Activated T-cell treated with anti-CD3 and anti-CD28 coated beads, Interleukin-2, amount 50 U/mL, for 4 hours (primary cell): ENCODE measurements around the gene MANSC1. TPM values are rescaled to one million over a fixed set of nuclear protein-coding genes. Genes with fewer than 3 reads are reported as not detected.
A peak's percentile ranks its signal among the peaks of the same experiment; 100 is the strongest.
"Not testable (repeated sequence)": the region's sequence is repeated elsewhere in the genome, so short reads cannot be mapped to it uniquely, and the experiment has no call there.

ENCODE experiments used
- ATAC-seq, 2 donors: fragments of 200-7000 bp; cut with Tn5 transposase; one replicate each; pipeline ENCODE4 v1.10.0; 2021
- DNase-seq: peaks from one replicate; pipeline ENCODE4 v3.0.0-alpha.2; 2020
- H3K27me3 Mint-ChIP-seq: one replicate; pipeline ENCODE4 v1.8.0; 2021; ENCODE audit warnings: low read depth, mixed read lengths
- H3K36me3 Mint-ChIP-seq: one replicate; pipeline ENCODE4 v1.8.0; 2022; ENCODE audit warnings: mixed read lengths; ENCODE audit not compliant: insufficient read depth
- H3K4me1 Mint-ChIP-seq: one replicate; pipeline ENCODE4 v1.8.0; 2021; ENCODE audit warnings: low read depth, mixed read lengths
- H3K4me3 Mint-ChIP-seq: one replicate; pipeline ENCODE4 v1.8.0; 2021; ENCODE audit warnings: mild to moderate bottlenecking, moderate library complexity, mixed read lengths
- H3K9me3 Mint-ChIP-seq: one replicate; pipeline ENCODE4 v1.8.0; 2021; ENCODE audit warnings: mixed read lengths
- total RNA-seq, 3 donors: library from RNA; stranded (reverse); gene quantifications; one replicate each; pipeline ENCODE4 v1.2.1, GENCODE V29; 2021

Gene MANSC1
- total RNA-seq, 3 donors from 2014 or later = 0.79 to 2.5 (median 1.7) TPM

DNA sequence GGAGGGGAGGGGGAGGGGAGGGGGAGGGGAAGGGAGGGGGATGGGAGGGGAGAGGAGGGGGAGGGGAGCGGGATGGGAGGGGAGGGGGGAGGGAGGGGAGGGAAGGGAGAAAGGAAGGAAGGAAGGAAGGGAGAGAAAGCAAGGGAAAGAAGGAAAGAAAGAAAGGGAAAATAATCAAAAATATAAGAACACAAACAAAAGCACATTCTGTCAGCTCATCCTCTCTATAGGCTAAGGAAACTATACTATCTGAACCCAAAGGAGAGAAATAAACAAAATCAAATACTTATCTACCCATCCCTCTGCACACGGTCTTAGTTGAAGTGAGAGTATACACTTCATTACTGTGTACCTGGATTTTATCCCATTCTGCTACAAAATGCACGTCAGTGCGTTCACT is 26.9 kb downstream of the MANSC1 start:
- no peaks in the 10 kb centered on the region for H3K36me3 Mint-ChIP-seq
- H3K4me3 Mint-ChIP-seq = no peak overlapping the region
- no peaks in the 10 kb centered on the region for H3K9me3 Mint-ChIP-seq
- H3K27me3 Mint-ChIP-seq = peaks cover 7% of the 10 kb centered on the region
- H3K4me1 Mint-ChIP-seq = peaks cover 7% of the 10 kb centered on the region
- ATAC-seq (no peak), DNase-seq (no peak)

DNA sequence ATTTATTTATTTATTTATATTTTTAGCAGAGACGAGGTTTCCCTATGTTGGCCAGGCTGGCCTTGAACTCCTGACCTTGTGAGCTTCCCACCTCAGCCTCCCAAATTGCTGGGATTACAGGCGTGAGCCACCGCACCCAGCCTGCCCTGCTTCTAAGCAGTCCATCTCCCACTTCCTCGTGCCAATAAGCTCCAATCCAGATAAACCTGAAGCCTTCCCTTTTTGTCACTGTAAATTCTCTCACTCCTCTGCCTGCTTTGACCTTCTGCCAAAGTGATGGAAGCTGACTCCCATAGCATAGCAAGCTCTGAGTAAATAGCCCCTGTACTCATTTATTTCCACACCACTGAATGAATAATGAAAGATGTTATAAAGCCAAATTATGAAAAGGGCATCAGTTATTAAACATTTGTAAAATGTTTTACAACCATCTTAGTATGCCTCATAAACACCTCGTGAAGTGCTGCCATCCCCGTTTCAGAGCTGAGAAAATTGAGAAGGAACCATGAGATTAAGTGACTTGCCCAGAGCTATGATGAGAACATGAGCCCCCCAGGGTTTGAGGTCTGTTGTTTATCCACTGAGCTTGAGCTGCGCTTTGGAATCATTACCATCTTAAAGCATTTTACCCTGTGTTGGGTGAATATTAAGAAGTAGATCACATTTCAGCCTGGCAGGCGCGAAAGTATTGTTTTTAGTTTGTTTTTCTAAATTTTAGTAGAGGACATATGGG is 30.4 kb downstream of the MANSC1 start:
- H3K27me3 Mint-ChIP-seq = peaks cover 7% of the 10 kb centered on the region
- no peaks in the 10 kb centered on the region for H3K36me3 Mint-ChIP-seq
- ATAC-seq (no peak), DNase-seq (no peak)
- peaks cover 1% of the 10 kb centered on the region for H3K4me1 Mint-ChIP-seq
- H3K4me3 Mint-ChIP-seq = no peak overlapping the region
- H3K9me3 Mint-ChIP-seq = no peaks in the 10 kb centered on the region

DNA sequence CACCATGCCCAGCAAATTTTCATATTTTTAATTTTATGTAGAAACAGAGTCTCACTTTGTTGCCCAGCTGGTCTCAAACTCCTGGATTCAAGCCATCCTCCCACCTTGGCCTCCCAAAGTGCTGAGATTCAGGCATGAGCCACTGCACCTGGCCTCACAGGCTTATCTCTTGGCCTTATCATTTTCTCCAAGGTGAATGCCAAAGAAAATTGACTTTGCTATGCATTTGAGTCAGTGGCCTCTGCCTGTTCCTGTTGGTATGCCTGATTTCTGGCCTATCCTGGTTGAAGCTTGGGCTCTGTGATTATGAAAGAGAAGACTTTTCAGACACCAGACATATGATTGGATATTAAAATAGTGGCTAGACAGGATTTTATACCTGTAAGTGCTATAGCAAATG is 34.2 kb downstream of the MANSC1 start:
- no peak overlapping the region for H3K4me3 Mint-ChIP-seq
- peaks cover 4% of the 10 kb centered on the region for H3K27me3 Mint-ChIP-seq
- ATAC-seq = no peak
- H3K4me1 Mint-ChIP-seq = peaks cover 2% of the 10 kb centered on the region
- no peaks in the 10 kb centered on the region for H3K9me3 Mint-ChIP-seq
- DNase-seq = no peak
- no peaks in the 10 kb centered on the region for H3K36me3 Mint-ChIP-seq

DNA sequence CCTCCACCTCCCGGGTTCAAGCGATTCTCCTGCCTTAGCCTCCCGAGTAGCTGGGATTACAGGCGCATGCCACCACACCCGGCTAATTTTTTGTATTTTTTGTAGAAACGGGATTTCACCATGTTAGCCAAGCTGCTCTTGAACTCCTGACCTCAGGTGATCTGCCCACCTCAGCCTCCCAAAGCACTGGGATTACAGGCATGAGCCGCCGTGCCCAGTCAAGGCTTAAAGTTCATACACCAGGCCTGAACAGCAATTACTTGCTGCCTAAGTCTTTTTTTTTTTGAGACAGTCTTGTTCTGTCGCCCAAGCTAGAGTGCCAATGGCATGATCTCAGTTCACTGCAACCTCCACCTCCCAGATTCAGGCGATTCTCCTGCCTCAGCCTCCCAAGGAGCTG is 39.3 kb downstream of the MANSC1 start:
- not testable (repeated sequence) for DNase-seq, H3K36me3 Mint-ChIP-seq, H3K4me3 Mint-ChIP-seq, H3K4me1 Mint-ChIP-seq, H3K27me3 Mint-ChIP-seq, ATAC-seq, H3K9me3 Mint-ChIP-seq

DNA sequence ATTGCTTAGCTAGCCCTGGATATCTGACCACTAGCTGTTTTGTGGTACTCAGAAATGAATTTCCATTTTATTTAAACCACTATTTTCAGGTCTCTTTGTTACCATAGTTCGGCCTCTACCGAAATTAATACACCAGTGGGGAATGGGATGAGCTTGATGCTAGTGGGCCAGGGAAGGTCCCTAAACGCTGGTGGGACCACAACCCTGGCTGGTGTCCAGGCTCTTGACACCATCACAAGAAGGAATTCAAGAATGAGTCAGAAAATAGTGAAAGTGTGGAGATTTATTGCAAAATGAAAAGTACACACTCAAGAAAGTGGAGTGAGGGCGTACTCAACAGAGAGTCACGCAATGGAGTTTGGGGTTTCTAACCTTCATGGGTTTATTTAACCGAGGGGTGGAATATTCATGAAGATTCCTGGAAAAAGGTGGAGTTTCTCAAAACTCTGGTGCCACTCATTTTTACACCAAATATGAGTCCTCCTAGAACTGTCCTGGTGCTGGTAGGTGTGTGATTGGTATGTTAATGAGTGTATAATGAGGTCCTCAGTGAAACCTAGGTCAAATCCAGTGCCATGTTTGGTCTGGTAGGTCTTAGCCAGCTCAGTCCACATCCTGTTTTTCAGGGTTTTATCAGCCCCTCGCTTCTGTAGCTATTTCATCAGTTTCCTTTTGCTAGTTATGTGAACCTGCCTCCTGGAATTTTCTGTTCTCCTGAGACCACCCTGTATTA is 44.3 kb downstream of the MANSC1 start:
- DNase-seq (no peak), ATAC-seq (peak in 1 of 2 donors; percentile 32)
- H3K27me3 Mint-ChIP-seq = peaks cover 10% of the 10 kb centered on the region

DNA sequence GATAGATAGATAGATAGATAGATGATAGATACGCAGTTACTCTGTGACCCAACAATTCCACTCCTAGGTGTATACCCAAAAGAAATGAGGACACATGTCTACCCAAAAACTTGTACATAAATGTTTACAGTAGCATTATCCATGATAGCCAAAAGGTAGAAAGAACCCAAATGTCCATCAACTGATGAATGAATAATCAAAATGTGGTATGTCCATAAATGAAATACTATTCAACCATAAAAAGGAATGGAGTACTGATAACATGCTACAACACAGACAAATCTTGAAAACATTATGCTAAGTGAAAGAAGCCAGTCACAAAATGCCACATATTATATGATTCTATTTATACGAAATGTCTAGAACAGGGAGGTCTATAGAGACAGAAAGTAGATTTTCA is 47.1 kb downstream of the MANSC1 start:
- ATAC-seq (no peak), DNase-seq (no peak)
- Mint-ChIP-seq H3K4me1 (no peaks in the 10 kb centered on the region), H3K4me3 (no peak overlapping the region), H3K36me3 (no peaks in the 10 kb centered on the region), H3K27me3 (peaks cover 10% of the 10 kb centered on the region), H3K9me3 (peaks cover 3% of the 10 kb centered on the region)

More for the DNA sequence above, 44.3 kb downstream of the MANSC1 start:
- H3K4me3 Mint-ChIP-seq = no peak overlapping the region
- no peaks in the 10 kb centered on the region for H3K4me1 Mint-ChIP-seq
- H3K36me3 Mint-ChIP-seq = no peaks in the 10 kb centered on the region
- H3K9me3 Mint-ChIP-seq = peaks cover 3% of the 10 kb centered on the region

DNA sequence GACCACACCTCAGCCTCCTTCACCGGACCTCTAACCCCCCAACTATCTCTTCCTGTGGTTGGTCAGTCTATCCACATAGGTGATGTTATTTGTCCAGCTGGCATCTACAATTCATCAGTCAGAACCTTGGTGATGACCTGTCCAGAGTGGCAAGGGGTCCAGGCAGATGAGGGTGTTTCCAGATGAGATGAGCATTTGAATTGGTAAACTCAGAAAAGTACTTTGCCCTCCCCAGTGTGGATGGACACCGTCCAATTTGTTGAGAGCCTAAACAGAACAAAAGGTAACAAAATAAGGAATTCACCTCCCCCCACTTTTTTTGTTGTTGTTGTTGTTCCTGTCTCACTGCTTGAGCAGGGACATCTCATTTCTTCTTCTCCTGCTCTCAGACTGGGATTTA is 48.9 kb downstream of the MANSC1 start:
- DNase-seq = no peak
- Mint-ChIP-seq H3K4me1 (no peaks in the 10 kb centered on the region), H3K4me3 (no peak overlapping the region), H3K36me3 (no peaks in the 10 kb centered on the region), H3K9me3 (peaks cover 3% of the 10 kb centered on the region), H3K27me3 (peaks cover 8% of the 10 kb centered on the region)
- ATAC-seq = no peak

DNA sequence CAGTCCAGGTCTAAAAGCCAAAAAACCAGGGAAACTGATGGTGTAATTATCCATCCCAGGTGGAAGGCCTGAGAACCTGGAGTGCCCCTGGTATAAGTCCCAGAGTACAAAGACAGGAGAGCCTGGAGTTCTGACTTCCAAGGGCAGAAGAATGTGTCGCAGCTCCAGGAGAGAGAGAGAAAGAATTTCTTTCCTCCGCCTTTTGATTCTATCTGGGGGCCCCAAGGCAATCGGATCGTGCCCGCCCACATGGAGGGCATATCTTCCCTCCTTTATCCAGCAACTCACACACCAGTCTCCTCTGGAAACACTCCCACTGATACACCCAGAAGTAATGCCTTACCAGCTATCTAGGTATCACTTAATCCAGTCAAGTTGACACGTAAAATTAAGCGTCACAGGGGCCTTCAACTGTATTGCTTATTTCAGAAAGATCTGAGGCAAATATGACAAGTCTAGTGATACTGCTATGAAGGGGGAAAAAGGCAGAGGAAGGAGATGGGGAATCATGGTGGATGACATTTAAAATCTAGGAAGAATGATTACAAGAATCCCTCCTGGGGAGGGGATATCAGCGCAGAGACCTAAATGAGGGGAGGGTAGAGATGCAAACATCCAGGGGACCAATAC is 52.7 kb downstream of the MANSC1 start:
- no peak for ATAC-seq
- H3K4me3 Mint-ChIP-seq = no peak overlapping the region
- H3K27me3 Mint-ChIP-seq = peaks cover 4% of the 10 kb centered on the region
- no peaks in the 10 kb centered on the region for H3K36me3 Mint-ChIP-seq
- no peaks in the 10 kb centered on the region for H3K4me1 Mint-ChIP-seq
- no peaks in the 10 kb centered on the region for H3K9me3 Mint-ChIP-seq
- no peak for DNase-seq

DNA sequence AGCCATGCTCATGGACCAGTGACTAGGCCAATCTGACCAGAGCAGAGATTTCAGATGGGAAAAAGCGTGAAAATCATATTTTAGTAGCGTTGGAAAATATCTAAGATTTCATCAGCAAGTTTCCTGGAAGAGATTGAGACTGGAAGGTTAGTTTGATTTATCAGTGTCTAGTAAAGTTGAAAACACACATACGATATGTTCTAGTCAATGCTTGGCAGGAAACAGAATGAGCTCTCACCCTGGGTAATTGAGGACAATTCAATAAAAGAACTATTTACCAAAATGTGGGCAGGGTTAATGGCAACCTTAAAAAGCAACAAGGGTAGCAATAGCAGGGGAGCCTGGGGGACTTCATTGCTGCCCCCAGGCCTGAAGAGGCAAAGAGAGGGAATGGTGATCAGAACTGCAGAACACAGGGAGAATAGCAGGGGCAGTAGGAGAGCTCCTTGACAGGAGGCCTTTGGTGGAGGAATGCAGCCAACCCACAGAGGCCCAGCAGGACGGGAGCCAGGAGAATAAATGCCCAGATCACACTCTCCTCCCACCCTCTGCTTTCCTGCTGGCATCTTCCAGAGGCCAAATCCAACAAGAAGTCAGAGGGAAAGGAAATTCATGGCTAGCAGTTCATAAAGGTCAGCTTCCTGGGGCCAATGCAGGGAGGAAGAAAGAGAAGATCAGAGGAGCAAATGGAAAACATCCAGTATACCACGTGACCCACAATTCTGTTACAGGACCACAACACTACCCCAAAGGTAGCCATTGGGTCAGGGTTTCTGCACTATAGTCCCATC is 55.6 kb downstream of the MANSC1 start:
- H3K4me1 Mint-ChIP-seq = peaks cover 4% of the 10 kb centered on the region
- DNase-seq (no peak), ATAC-seq (no peak)
- H3K27me3 Mint-ChIP-seq = no peaks in the 10 kb centered on the region
- H3K36me3 Mint-ChIP-seq = no peaks in the 10 kb centered on the region
- no peak overlapping the region for H3K4me3 Mint-ChIP-seq
- H3K9me3 Mint-ChIP-seq = no peaks in the 10 kb centered on the region

DNA sequence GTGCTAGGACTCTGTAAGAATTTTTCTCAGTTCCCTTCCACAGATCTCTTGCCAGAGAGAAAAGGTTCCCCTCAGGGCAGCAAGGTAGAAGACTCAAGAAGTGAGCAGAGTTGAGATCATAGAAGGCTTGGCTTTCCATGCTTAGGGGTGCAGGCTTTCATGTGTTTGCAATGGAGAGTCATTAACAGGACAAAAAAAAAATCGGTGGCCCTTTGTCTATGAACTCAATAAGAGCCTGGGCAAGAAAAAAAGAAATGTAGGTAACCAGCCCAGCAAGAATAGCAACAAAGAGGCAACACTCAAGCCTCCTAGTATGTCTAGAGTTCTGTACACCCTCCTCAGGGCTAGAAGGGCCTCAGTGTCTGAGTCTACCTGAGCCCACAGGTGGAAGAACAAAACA is 59.8 kb downstream of the MANSC1 start:
- DNase-seq = no peak
- H3K4me3 Mint-ChIP-seq = no peak overlapping the region
- H3K36me3 Mint-ChIP-seq = no peaks in the 10 kb centered on the region
- no peak for ATAC-seq
- H3K9me3 Mint-ChIP-seq = no peaks in the 10 kb centered on the region
- no peaks in the 10 kb centered on the region for H3K27me3 Mint-ChIP-seq
- H3K4me1 Mint-ChIP-seq = peaks cover 4% of the 10 kb centered on the region

DNA sequence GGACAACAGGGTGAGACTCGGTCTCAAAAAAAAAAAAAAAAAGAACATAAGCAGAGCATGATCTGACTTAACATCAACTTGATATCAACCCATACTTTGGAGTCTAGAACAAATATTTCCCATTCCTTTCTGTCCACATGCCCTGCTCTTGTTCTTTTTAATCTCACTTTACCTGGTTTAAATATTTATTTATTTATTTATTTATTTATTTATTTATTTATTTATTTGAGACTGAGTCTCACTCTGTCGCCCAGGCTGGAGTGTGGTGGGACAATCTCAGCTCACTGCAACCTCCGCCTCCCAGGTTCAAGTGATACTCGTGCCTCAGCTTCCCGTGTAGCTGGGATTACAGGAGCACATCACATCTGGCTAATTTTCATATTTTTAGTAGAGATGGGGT is 63.6 kb downstream of the MANSC1 start:
- DNase-seq (no peak), ATAC-seq (no peak)
- Mint-ChIP-seq H3K9me3 (no peaks in the 10 kb centered on the region), H3K4me3 (no peak overlapping the region), H3K27me3 (peaks cover 10% of the 10 kb centered on the region), H3K36me3 (no peaks in the 10 kb centered on the region), H3K4me1 (peaks cover 4% of the 10 kb centered on the region)

DNA sequence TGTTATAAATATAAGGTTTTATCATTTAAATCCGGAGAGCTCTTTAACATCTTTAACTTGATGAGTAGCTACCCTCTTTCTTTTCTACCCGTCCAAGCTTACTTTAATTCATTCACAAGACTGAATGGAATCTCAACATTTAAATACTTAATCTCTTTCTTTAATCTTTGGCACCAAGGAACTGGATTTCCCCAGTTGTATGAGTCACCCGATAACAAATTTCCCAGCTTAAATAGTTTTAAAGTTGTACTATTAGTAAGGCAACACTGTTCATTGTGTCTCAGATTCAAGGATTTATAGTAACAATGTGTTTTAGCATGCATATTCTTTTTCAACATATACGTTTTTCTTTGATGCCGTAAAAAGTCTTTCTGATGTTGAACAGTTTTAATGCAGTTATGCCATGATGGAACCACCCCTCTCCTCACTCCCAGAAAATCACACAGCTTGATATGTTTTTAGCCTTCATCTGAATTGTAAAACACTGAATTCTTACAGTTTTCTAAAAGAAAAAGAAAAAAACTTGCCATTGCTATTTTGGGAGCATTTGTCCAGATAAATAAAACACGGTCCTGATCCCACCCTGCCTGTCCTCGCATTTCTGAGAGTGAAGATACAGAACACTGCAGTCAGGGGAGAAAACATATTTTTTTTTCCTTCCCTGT is 67.1 kb downstream of the MANSC1 start:
- Mint-ChIP-seq H3K9me3 (peaks cover 2% of the 10 kb centered on the region), H3K36me3 (no peaks in the 10 kb centered on the region), H3K4me3 (no peak overlapping the region), H3K4me1 (no peaks in the 10 kb centered on the region), H3K27me3 (peaks cover 15% of the 10 kb centered on the region)
- DNase-seq = no peak
- ATAC-seq = peak in 1 of 2 donors; percentile 27

DNA sequence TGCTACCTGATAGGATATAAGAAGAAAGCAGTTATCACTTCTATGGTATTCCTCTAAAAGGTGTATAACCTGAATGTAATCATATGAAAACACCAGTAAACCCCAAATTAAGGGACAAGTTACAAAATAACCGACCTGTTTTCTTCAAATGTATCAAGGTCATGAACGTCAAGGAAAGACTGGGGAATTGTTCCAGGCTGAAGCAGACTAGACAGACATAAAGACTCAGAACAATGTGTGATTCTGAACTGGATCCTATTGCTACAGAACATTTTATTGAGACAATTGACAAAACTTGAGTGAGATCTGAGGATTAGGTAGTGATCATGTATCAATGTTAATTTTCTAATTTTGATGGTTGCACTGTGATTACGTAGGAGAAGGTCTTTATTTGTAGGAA is 67.8 kb downstream of the MANSC1 start:
- DNase-seq (no peak), ATAC-seq (no peak)
- peaks cover 7% of the 10 kb centered on the region for H3K9me3 Mint-ChIP-seq
- H3K4me1 Mint-ChIP-seq = no peaks in the 10 kb centered on the region
- H3K27me3 Mint-ChIP-seq = peaks cover 15% of the 10 kb centered on the region
- no peak overlapping the region for H3K4me3 Mint-ChIP-seq
- H3K36me3 Mint-ChIP-seq = no peaks in the 10 kb centered on the region

DNA sequence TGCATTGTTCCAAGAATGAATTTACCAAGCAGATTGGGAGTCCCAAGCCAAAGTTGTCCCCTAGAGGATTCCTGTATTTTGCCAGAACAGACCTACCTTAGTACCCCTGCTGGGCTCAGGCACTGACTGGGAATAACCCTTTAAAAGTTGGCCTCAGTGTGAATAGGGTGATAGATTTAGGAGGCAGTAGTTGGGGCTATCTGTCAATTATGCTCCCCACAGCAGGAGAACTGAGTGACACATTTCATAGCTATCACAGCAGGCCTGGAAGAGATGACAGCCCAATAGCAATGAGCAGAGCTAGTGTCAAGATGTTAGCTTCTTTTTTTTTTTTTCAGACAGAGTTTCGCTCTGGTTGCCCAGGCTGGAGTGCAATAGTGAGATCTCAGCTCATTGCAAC is 68.9 kb downstream of the MANSC1 start:
- no peaks in the 10 kb centered on the region for H3K36me3 Mint-ChIP-seq
- ATAC-seq (no peak), DNase-seq (no peak)
- no peaks in the 10 kb centered on the region for H3K4me1 Mint-ChIP-seq
- no peak overlapping the region for H3K4me3 Mint-ChIP-seq
- peaks cover 10% of the 10 kb centered on the region for H3K9me3 Mint-ChIP-seq
- peaks cover 15% of the 10 kb centered on the region for H3K27me3 Mint-ChIP-seq
